GM18873 (cell line): ENCODE results near the gene LIPK.
"Not testable (repeated sequence)": the region's sequence is repeated elsewhere in the genome, so short reads cannot be mapped to it uniquely, and the experiment has no call there.

ENCODE experiments used
- ATAC-seq: cut with Tn5 transposase; IDR thresholded peaks from one replicate; pipeline ENCODE4 v1.9.1; 2021; ENCODE audit warnings: mild to moderate bottlenecking, moderate library complexity, moderate number of reproducible peaks; ENCODE audit not compliant: unreplicated experiment, low FRiP score

LIPK gene

DNA sequence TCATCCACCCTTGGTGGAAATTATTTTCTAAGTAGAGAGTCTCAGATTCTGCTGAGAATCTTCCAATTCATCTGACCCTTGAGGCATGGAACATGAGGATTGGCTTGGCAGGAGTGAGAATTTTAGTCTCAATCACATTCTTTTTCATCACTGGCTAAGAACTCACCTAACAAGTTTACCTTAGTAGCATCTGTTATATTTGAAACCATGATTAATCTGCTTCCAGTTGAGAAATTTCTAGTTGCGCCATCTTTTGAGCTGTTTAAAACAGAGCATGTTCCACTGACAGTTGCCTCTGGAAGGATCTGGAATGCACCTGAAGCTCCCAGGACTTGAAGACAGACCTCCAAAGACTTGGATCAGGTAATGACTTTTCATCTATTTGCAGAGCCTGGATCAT, at the start of gene LIPK:
TSS of gene LIPK (plus strand) at position 292 of the 400 bp plus-strand sequence. CDS start 18,295 bp downstream, outside the sequence.
- ATAC-seq: no peak

- no peak for ATAC-seq
Measured at GRCh38 chr10:88657901-88658300, 48.1 kb upstream of the LIPK start.

DNA sequence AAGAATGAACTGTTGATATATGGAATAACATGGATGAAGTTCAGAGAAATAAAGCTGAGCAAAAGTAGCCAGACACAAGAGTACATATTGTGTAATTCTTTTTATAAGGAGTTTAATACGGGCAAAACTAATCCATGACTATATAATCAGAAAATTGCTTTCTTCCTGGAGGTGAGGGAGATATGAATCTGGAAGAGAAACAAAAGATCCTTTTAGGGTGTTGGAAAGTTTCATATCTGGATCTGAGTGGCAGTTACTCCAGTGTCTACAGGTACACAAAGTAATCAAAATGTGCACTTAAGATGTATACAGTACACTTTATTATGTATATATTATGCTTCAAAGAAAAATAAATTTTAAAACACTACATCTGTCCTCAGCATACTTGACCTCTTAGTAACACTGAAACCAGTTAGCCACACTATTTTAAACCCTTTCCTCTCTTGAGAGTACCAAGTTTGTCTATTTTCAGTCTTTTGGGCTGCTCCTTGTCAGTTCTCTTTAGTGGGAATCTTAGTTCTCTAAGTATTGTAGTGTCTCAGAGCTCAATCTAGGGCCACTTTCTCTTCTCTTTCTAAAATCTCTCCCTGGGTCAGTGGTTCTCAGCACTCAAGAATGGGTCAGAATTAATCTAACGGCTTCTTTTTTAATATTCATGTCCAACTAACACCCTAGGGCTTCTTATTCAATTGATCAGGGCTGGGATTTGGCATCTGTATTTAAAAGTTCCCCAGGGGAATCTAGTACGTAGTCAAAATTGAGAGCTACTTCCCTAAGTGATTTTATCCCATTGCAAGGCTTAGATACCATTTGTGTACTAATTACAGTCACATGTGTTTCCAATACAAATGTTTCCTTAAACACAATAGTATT, 46.1 kb upstream of the LIPK start:
- ATAC-seq: no peak

GRCh38 chr10:88660598-88660884, 45.5 kb upstream of the LIPK start:
- ATAC-seq: no peak

GRCh38 chr10:88661018-88661417, 45.0 kb upstream of the LIPK start:
- ATAC-seq: no peak

DNA sequence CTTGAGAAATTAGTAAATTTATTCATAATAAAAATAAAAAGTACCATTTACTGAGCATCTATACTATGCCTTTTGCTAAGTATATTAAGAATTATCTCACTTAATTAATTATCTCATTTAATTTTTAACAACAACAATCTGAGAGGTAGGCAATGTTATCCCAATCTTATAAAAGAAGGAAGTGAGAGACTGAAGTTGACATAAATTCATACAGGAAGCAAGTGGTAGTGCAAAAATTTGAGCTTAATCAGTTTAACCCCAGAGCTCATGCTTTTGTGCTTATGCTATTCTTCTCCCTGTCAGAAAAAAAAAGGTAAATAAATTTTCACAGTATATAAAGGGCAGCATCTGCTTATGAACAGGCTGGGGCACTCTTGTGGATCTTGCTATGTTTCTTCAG, 44.5 kb upstream of the LIPK start:
- no peak for ATAC-seq

GRCh38 chr10:88663153-88663552, 42.9 kb upstream of the LIPK start:
- not testable (repeated sequence) for ATAC-seq

GRCh38 chr10:88664142-88664541, 41.9 kb upstream of the LIPK start, which contains the start of gene LIPF:
Gene LIPF (plus strand): TSS chr10:88664442. CDS start chr10:88667298, 2,856 bp downstream.
- no peak for ATAC-seq

DNA sequence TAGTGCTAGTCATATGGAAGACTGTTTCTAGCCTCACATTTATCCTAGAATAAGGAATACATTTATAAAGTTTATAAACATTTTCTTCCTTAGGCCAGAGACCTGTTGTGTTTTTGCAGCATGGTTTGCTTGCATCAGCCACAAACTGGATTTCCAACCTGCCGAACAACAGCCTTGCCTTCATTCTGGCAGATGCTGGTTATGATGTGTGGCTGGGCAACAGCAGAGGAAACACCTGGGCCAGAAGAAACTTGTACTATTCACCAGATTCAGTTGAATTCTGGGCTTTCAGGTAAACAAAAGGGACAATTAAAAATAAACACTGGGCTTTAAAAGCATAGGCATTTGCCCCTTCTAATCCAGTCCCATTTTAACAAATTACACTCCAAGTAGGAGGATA, 37.6 kb upstream of the LIPK start:
- no peak for ATAC-seq

DNA sequence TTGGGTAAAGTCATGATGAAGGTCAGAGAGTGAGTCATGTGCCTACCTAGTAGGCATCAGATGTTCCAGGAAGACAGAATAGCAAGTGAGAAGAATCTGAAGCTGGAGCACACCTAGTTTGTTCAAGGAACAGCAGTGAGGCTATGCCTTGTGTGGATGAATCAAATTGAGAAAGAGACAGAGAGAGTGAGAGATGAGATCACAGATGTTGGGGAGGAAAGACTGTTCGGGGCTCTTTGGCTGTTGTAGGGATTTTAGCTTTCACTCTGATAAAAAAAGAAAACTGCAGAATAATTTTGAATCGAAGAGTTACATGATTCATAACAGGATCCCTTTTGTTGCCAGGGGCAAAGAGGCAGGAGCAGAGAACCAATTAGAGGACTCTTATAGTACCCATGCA, 35.6 kb upstream of the LIPK start:
- no peak for ATAC-seq

DNA sequence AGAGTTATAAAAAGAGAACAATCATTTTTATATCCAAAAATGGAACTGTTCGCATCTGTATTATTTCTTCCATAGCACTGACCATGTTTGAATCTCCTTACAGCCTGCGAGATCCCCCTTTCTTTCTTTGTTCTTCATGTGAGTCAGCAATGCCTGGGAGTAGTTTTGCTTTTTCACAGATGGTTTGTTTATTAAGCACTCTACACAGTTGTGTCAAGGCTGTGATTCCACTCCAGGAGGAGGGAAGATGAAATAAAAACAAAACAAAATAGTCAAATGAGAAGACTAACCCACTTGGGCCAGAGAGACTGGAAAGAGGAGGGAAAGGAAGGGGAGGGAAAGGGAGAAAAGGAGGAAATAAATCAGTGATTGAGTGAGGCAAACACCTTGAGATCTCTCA, 34.0 kb upstream of the LIPK start:
- ATAC-seq: no peak

- ATAC-seq: no peak
Measured at GRCh38 chr10:88676283-88677060, 29.6 kb upstream of the LIPK start.

GRCh38 chr10:88680958-88681357, 25.1 kb upstream of the LIPK start:
- ATAC-seq: no peak

GRCh38 chr10:88682491-88682890, 23.6 kb upstream of the LIPK start:
- no peak for ATAC-seq

- ATAC-seq: no peak
Measured at GRCh38 chr10:88687853-88688467, 18.1 kb upstream of the LIPK start.

DNA sequence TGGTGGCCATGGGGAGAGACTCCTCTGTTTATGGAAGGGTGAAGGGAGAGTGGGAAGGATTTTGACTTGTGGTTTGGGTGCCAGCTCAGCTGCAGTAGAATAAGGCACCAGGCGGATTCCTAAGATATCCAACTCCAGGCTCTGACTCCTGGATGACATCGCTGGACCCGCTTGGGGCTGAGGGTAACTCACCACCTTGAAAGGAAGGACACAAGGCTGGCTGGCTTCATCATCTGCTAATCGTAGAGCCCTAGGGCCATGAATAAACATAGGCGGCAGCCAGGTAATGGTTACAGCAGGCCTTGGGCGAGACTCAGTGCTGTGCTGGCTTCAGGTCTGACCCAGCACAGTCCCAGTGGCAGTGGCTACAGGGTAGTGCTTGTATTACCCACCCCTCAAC, 16.7 kb upstream of the LIPK start:
- no peak for ATAC-seq

- no peak for ATAC-seq
Measured at GRCh38 chr10:88693392-88694020, 12.5 kb upstream of the LIPK start.

GRCh38 chr10:88702848-88703597, 3.0 kb upstream of the LIPK start:
- no peak for ATAC-seq

DNA sequence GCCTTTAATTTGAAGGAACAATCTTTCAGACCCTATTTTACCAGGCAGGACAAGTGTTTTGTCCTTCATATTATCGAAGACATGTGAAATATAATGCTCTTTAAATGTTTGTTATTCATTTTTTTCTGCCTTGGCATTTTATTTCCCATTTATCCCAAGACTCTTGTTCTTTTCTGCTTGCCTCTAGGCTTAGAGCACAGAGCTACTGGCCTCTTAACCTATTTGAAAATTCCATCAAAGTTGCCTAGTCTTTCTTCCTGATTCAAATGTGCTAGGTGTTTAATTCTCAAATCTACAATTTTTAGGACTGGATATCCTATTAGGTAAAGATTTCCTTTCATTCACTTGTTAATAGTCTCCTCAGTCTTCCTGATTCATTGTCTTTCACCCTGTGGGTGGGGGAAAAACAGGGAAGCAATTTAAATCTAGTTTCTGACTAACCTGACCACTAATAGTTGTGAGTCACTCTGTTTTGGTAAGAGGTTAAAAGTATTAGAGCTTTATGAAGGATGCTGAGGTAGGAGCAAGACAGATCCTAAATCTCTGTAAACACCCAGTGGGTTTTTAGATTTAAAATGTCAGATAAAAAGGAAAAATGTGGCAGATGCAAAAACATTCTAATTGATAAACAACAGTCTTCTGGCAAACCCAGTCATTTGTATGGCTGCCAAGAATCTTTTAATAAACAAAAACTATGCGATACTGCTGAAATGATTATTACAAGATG, 1.5 kb downstream of the LIPK start:
- ATAC-seq: no peak
